ENCODE results near the gene UBL7. TPM values are rescaled to one million over a fixed set of nuclear protein-coding genes. Genes with fewer than 3 reads are reported as not detected.

Gene UBL7
- total RNA-seq, 2 experiments from 2014 or later = 52.3 to 58.2 TPM

Small RNAs within 50 kb of the gene (microRNA-seq; reads per million reads assigned to microRNA genes)
- gene MIR6881 (ENCODE audit: borderline microRNAs expressed, borderline number of aligned reads, borderline replicate concordance) = 5.5 reads per million, percentile 18 among the genes with 10 or more reads in this experiment

Other genes with a start within 250 kb of the UBL7 start
- not detected for gene CCDC33, start 224.8 kb downstream of the UBL7 start, total RNA-seq
- under 1 TPM in 1 of 2 experiments, not detected in 1; 0.29 TPM for gene CYP11A1, start 93.5 kb downstream of the UBL7 start, total RNA-seq
- 10 to 100 TPM; 65.9 to 68.4 TPM for gene SEMA7A, start 27.2 kb downstream of the UBL7 start, total RNA-seq
- gene ARID3B, start 80.1 kb upstream of the UBL7 start, total RNA-seq = 10 to 100 TPM; 27.3 to 28.6 TPM
- gene CLK3, start 154.7 kb upstream of the UBL7 start, total RNA-seq = 100 to 1,000 TPM; 118 to 124 TPM
- 10 to 100 TPM; 36.8 to 39.9 TPM for gene EDC3, start 234.9 kb upstream of the UBL7 start, total RNA-seq

Data from activated CD4-positive, alpha-beta memory T cell treated with anti-CD3 and anti-CD28 coated beads for 36 hours (primary cell).